Fibroblast of pulmonary artery (primary cell): ENCODE measurements around the gene AP1B1.

Experiments
- DNase-seq: peaks from one replicate; pipeline ENCODE4 v3.0.0-alpha.2; 2010; ENCODE audit warnings: low read depth
- H3K4me3 ChIP-seq: replicated peaks from 2 replicates; pipeline ENCODE4 v1.5.1; 2011; ENCODE audit warnings: low read depth, mild to moderate bottlenecking, control low read depth, low read length, moderate library complexity
- CTCF ChIP-seq: IDR thresholded peaks from 2 replicates; pipeline ENCODE4 v1.5.1; 2011; ENCODE audit warnings: mild to moderate bottlenecking, control low read depth, low read length, inconsistent platforms; ENCODE audit errors: missing control alignments

The AP1B1 gene

GRCh38 chr22:29332886-29333496 lies 55.4 kb downstream of the AP1B1 start:
- H3K4me3 ChIP-seq, result no peak overlapping the region
- no peak for DNase-seq
- no peak for TF ChIP-seq CTCF

GRCh38 chr22:29331658-29332300 lies 56.6 kb downstream of the AP1B1 start:
- no peak for DNase-seq
- TF ChIP-seq CTCF, result no peak
- H3K4me3 ChIP-seq, result no peak overlapping the region

- no peak for TF ChIP-seq CTCF
- no peak for DNase-seq
- no peak overlapping the region for H3K4me3 ChIP-seq
These were observed 57.2 kb downstream of the AP1B1 start for GRCh38 chr22:29331213-29331612.

- DNase-seq, result peak; percentile 79
- TF ChIP-seq CTCF, result no peak
- H3K4me3 ChIP-seq, result no peak overlapping the region
These were observed 57.6 kb downstream of the AP1B1 start for GRCh38 chr22:29330753-29331152.

- TF ChIP-seq CTCF, result no peak
- H3K4me3 ChIP-seq, result no peak overlapping the region
- no peak for DNase-seq
These were observed 58.1 kb downstream of the AP1B1 start for GRCh38 chr22:29330291-29330690.

GRCh38 chr22:29329581-29329980 lies 58.8 kb downstream of the AP1B1 start:
- DNase-seq, result no peak
- no peak for TF ChIP-seq CTCF
- H3K4me3 ChIP-seq, result no peak overlapping the region
